HG03135 (cell line): Measurements from ENCODE around the gene ARHGAP29.
"Not testable (repeated sequence)": the region's sequence is repeated elsewhere in the genome, so short reads cannot be mapped to it uniquely, and the experiment has no call there.

Experiments
- ATAC-seq: cut with Tn5 transposase; IDR thresholded peaks from one replicate; pipeline ENCODE4 v1.9.1; 2021; ENCODE audit warnings: mild to moderate bottlenecking, moderate library complexity; ENCODE audit not compliant: unreplicated experiment

ARHGAP29 gene

DNA sequence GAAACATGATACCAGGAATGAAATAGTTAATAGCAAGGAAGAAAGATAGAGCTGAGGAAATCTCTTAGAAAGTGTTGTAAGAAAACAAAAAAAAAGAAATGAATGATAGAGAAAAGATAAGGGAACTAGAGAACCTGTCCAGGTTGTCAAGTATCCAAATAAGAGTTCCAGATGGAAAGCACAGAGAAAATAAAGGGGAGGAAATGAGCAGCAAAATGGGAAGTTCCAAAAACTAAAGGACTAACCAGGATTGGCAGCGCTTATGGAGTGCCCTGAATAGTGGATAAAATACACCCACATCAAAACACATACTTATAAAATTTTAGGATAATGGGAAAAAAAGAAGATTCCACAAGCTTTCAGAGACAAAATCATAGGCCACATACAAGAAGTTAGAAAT lies 55.2 kb downstream of the ARHGAP29 start:
- ATAC-seq = no peak

DNA sequence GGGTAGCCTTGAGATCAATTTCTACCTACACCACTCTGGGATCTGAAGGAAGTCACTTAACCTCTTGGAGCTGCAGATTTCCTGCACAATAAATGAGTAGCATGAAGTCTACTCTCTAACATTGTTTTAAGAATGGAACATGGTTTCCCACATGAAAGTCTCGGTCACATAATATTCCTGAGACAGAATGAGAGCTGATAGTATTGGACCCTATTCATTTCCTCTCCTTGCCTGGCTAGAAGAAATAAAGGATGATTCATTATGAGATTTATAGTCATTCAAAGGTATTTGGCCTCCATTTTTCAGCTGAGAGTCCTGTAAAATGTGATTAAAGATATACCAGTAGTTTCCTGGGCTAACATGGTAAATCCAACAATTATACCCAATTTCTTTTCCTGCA lies 56.7 kb downstream of the ARHGAP29 start:
- no peak for ATAC-seq

DNA sequence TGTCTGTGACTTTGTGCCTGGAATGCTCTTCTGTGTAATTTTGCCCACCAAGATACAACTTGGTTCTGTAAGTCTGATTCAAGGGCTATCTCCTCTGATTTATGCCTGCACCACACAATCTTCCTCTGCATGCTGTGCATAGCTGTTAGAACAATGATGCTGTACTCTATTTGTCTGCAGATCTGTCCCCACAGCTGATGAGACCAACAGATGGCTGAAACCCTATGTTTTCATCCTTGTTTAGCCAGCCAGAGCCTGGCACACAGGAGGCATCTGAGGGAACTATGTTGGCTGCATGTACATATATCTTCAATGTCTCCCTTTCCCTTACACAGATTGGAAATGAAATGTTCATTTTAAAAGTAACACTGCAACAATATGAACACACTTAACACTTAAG lies 58.5 kb downstream of the ARHGAP29 start:
- no peak for ATAC-seq

DNA sequence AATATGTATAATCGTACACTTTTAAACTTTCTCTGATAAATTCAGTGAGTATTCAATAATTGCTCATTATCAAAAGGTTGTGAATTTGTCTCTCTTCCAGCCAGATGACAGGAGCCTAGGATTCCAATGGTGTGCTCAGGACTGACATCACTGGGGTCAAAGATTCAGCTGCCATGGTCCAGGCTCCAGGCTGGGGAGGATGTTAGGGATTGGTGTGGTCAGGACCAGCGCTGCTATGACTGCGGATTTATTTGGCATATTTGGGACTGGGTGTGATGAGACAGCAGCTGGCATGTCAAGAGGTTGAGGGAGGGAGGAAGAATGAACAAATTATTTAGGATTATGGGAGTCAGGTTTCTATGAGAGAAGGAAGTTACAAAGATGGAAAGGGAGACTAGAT lies 68.3 kb downstream of the ARHGAP29 start:
- ATAC-seq = no peak

DNA sequence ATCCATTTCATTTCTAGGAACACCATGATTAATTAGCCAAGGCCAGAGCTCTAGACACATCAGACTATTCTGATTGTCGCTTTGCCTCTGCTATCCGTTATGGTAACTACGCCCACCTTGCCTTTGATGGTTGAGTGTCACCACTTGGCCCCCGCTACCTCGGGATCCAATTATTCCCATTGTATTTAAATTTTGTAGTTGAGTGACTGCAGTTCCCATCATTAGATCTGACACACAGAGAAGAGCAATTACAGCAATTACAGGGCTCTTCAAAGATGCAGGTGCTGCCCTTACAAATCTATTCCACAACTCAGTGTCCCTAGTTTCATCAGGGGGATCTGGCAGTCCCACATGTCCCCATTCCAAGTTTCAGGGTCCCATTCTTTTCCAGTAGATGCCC lies 71.5 kb downstream of the ARHGAP29 start:
- ATAC-seq = no peak

DNA sequence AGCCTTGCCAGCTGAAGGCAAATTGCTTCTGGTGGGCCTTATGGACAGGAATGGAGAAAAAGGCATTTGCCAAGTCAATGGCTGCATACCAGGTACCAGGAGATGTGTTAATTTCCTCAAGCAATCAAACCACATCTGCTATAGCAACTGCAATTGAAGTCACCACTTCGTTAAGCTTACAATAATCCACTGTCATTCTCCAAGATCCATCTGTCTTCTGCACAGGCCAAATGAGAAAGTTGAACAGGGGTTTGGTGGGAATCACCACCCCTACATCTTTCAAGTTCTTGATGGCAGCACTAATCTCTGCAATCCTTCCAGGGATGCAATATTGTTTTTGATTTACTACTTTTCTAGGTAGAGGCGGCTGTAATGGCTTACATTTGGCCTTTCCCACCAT lies 72.5 kb downstream of the ARHGAP29 start:
- not testable (repeated sequence) for ATAC-seq

DNA sequence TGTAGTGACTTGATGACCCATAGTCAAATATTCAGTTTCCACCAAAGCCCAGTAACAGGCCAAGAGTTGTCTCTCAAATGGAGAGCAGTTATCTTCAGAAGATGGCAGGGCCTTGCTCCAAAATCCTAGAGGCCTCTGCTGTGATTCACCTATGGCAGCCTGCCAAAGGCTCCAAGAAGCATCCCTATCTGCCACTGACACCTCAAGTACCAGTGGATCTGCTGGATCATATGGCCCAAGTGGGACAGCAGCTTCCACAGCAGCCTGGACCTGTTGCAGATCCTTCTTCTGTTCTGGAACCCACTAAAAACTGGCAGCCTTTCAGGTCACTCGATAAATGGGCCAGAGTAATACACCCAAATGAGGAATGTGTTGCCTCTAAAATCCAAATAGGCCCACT lies 73.3 kb downstream of the ARHGAP29 start:
- not testable (repeated sequence) for ATAC-seq

DNA sequence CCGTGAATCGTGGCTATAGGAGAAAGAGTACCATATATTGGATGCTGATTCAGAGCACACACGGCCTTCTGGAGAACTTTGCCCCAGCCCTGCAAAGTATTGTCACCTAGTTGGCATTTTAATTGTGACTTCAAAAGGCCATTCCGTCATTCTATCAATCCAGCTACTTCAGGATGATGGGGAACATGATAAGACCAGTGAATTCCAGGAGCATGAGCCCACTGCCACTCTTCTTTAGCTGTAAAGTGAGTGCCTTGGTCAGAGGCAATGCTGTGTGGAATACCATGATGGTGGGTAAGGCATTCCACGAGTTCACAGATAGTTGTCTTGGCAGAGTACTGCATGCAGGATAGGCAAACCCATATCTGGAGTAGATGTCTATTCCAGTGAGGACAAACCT lies 74.1 kb downstream of the ARHGAP29 start:
- not testable (repeated sequence) for ATAC-seq

DNA sequence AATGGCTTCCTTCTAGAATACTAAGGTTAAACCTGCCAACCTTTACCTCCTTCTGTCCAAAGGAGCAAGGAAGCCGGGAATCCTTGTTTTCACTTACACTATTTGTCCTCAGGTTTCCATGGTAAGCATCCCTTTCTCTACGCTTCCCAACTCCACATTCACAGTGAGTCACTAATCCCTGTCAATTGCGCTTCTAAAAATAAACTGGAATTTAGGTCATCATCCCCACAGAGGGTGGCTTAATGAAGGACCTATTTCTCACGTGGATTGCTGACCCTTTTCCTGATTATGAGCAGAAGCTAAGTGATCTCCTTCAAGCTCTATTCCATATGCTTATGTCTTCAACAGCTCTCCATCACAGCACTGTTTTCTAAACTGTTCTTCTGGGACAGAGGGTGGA lies 76.6 kb downstream of the ARHGAP29 start:
- ATAC-seq = no peak

DNA sequence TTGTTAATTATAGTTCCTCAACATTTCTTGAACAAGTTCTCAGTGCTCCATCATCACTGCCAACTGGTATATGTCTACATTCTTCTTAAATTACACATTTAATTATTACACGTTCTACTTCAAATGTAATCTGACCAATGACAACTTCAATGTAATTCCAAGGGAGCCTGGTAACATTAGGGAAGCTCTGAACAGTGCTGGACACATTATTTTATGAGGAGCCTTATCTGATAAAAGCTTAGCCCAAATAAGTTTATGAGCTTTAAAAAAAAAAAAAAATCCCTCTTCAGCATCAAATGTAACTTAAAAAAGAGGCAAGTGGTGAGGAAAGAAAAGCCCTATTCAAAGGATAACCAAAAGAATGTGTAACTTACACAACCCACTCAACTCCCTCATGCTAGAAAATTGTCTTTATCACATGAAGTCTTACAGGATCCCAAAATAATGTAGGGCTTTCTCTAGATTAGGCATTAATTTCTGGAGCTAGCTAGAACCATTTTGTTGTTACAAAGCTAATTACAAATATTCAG lies 81.2 kb downstream of the ARHGAP29 start:
- ATAC-seq = no peak

DNA sequence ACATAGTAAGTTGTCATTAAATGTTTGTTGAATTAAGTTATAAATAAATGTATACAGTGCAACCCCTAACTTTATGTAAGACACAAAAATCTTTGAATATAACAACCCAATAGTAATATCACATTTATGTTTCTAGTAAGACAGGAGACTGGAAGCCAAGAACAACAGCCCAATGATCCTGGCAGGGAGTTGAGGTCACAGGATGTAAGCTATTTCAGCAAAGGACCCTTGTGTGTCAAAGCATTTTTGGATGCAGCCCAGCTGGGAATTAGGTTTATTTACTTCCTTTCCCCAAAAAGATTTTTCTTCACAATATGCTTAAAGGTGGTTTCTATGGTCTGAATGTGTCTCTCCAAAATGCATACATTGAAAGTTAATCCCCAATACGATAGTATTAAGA lies 82.4 kb downstream of the ARHGAP29 start:
- ATAC-seq = no peak

DNA sequence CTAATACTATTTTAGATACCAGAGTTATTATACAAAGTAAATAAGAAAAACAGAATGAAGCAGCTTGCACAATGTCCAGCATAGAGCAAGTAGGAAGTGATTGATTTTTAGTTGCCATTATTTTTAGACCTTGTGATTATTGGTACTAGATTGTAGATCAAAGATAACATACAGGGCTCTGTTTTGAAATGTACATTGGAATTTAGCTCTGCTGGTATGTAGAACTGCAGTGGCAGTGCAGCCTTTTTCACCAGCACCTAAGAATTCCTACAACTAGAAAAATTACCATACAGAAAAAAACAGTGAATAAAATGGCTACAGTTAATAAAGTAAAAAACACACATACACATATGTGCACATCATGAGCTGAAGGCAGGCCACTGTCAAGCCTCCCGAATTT lies 84.3 kb downstream of the ARHGAP29 start:
- no peak for ATAC-seq

DNA sequence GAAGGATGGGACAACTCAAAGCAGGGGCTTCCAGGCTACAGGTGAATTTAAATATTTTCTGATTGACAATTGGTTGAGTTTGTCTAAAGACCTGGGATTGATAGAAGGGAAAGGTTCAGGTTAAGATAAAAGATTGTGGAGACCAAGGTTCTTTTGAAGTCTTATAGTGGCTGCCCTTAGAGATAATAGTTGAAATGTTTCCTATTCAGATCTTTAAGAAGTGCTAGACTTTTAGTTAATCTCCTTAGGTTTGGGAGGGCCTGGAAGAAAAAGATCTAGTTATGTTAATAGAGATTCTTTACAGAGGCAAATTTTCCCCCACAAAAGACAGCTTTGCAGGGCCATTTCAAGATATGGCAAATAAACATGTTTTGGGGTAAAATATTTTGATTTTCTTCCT lies 88.2 kb downstream of the ARHGAP29 start:
- ATAC-seq = not testable (repeated sequence)

DNA sequence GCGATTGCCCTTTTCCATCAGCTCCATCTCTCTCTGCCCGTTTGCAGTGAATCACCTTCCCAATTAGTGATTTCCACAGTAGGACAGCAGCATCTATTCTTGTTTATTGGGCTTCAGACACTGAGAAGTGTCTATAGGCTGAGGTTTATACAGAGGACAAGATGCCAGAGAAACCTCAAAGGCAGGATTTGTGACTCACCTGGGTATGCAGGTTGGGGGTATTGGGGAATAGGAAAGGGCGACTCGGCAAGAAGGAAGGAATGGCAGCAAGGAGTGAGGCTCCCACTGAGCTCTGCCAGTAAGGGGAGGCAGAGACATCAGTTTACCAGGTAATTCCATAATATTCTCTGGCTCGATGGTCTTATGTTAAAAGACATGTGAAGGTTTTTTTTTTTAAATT lies 91.1 kb downstream of the ARHGAP29 start:
- no peak for ATAC-seq

DNA sequence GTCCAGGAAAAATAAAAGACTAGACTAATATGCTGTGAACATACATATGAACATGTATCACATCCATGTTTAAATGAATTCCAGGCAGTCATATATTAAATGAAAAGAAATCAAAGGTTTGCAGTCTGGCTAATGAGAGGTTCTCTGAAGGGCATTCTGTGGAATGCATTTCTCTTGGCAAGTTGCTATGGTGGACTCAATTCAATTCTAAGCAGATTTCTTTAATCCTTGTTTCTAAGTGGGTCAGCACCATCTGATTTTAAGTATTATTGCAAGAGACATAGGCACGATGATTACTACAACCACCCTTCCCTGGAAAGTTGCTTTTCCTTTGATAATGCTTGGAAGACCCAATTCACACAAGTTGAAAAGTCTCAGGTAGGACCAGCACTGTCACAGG lies 92.5 kb downstream of the ARHGAP29 start:
- no peak for ATAC-seq

DNA sequence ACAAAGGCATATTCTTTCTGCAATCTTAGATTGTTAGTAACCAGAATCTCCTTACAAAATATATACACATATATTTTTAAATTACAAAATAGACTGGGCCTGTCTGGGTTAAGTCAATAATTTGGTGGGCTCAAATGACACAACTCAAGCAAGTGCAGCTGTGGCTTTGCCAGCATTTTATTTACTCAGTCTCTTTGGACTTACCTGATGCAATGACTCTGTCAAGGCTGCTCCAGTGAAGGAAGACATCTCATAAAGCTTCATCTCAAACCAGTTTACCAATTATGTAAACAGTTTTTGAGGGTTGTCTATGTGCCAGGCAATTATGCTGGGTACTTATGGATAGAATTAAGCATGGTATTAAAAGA lies 93.6 kb downstream of the ARHGAP29 start:
- ATAC-seq = no peak

DNA sequence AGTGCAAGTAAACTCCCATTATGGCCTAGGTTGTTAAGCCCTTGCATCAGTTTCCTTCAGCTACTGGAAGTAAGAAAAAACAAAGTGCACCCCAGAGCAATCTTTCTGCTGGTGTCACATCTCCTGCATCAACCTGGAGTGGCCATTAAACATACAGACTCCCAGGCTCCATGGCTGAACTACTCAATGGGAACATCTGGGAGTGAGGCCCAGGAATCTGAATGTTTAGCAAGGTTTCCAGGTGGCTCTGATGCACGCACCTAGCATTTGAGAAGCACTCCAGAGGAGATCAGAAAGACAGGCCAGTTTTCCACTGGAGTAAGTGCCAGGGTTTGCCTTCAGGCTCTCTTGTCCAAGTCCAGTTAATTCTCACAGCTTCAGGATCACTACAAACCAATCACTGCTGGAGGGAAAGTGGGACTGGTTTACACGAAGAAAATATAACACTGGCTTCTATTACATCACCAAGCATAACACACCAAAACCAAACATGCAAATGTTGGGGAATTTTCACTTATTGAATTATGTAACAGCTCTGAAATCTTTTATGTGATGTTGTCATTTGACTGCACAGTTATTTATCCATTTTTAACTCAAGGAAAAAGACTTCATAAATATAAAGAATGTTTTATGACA lies 94.1 kb downstream of the ARHGAP29 start:
- ATAC-seq = no peak

DNA sequence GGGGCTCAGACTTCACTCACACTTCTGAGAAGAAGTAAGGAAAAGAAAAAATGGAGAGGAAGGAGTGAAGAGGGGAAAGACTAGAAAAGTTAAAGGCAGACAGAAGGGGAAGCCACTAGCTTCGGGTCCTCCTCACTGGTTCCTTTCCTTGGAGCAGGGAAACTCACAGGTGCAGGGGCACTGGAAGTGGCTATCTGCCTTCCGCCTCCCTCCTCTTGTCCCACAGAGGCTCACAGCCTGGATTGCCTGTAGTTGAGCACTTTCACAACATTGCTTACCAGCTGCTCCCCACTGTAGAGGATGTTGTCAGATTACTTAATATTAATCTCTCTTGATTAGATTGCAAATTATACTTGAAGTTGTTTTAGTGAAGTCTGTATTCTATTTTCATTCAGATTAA lies 94.8 kb downstream of the ARHGAP29 start:
- ATAC-seq = no peak

DNA sequence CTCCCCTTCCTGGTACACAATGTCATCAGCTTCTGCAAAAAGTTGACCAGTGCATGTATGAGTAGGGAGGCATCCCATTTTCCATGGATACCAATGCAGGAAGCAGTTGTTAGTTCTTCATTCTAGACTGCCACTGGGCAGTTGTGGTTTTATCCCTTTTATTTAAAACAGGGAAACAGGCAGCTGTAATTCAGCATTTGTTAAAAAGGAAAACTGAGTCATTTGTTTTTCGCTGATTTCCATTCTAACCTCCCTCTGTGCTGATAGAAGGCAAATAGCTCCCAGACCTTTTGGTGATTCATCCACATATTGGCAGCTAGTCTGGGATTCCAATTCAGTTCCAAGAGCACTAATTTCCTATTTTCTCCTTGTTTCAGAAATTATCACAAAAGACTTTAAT lies 95.4 kb downstream of the ARHGAP29 start:
- no peak for ATAC-seq

DNA sequence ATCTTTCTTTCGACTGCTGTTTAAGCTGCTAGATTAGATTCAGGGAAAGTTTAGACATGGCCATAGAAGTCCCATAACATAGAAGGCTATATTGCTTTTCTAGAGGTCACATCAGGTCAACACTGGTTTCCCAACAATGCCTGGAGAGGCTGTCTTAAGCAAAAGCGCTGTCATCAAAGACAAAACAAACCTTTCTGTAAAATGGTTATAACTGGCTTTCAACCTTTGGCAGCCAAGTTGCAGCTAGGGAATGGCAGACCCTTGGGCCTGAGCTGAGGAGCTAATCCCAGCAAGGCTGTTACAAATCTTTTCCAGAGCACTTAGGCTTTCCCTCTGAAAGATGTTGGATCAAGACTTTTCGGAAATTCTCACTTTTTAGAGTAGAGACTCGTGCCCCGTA lies 105.3 kb downstream of the ARHGAP29 start:
- ATAC-seq = no peak

DNA sequence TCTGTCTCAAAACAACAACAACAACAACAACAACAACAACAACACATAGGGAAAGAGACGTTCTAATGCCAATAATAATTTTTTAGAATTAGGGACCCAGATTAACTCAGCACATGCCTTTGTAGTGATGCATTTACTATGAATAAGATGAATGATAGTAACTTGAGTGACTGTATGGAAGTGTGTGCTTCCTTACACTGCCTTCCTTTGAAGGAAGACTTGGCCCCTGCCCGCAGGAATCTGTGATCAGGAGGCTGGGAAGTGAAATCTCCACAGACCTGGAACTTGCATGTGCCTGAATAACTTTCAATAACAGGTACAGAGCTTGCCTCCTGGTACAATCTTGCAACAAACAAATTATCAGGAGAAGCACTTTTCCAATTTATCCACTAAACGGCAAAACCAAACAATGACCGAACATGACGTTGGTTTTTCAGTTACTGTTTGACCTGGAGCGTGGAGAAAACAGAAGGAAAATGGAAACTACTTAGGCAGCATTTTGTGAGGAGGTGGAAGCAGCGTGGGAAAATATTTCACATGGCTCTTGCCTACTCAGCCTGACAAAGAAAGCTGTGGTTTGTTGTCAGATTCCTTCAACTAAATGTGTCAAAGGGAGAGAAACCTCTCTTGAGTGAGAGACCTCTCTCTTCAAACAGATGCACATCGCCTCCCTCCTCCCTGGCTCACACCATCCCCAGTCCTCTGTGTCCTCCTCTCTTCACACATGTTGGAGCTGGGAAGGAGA lies 106.4 kb downstream of the ARHGAP29 start:
- no peak for ATAC-seq

DNA sequence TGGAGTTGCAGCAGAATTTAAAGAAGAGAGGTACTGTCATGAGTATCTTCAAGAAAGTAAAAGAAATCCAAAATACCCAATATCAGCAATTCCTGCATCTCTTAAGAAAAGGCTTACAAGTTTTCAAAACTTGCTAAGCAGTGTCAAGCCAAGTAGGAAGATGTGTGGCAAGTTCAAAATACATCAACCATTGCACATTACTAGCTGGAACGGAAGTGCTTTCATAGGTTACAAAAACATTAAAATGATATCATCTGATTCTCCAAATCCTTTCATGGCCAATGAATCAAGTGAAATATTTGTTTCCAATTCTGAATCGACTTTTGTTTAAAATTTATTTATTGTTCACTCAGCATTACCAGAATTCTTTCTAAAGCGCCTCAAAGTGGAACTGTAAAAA lies 110.7 kb downstream of the ARHGAP29 start:
- ATAC-seq = no peak
